Activated CD4-positive, alpha-beta T cell treated with anti-CD3 and anti-CD28 coated beads for 24 hours (primary cell): Measurements from ENCODE around the gene RPL27A.

Experiments used
- DNase-seq, 2 donors: peaks; one replicate each; pipeline ENCODE4 v3.0.0-alpha.2; 2020; ENCODE audit warnings: low read depth in 2 of 2

The RPL27A gene

GRCh38 chr11:8721609-8722500 lies 39.3 kb downstream of the RPL27A start:
- DNase-seq: no peak

GRCh38 chr11:8722809-8723208 lies 40.2 kb downstream of the RPL27A start:
- no peak for DNase-seq

GRCh38 chr11:8723711-8724110 lies 41.1 kb downstream of the RPL27A start:
- no peak for DNase-seq

DNA sequence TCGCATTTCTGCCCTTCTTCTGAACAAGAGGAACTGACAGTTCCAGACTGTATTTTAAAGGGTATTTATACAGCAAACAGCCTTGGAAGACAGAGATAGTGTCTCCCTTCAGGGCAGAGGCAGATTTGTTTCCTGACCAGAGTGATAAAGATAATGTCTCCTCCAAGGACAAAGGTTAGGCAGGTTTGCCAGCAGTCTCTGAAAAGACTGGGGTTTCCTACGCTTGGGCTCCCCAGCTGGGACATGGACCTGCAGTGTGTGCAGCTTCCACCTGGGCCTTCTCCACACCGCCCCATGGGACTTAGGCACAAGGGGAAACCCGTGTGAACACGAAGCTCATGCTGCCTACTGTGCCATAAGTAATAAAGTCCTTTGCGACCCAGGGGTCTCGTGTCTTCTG lies 42.1 kb downstream of the RPL27A start:
- no peak for DNase-seq

- no peak for DNase-seq
Observed at GRCh38 chr11:8726395-8726794, 43.8 kb downstream of the RPL27A start.

- no peak for DNase-seq
Observed at GRCh38 chr11:8728563-8728962, 46.0 kb downstream of the RPL27A start.

DNA sequence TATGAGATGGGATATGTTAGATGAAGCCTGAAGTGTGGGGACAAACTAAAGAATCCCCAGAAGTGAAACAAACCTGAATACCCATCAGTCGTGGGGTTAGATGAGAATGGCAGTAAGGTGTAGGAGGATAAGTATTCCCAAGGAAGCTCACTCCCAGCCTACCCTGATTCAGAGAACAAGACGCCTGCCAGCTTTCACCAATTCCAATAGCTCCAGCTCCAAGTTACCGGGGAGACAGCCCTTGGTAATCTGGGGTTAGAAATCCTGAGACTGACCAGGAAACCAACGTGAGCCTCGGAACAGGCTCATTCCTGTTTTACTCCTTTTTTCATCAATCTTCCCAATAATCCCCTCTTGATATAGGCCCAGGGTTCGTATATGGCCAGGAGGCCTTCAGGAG lies 46.5 kb downstream of the RPL27A start:
- no peak for DNase-seq

DNA sequence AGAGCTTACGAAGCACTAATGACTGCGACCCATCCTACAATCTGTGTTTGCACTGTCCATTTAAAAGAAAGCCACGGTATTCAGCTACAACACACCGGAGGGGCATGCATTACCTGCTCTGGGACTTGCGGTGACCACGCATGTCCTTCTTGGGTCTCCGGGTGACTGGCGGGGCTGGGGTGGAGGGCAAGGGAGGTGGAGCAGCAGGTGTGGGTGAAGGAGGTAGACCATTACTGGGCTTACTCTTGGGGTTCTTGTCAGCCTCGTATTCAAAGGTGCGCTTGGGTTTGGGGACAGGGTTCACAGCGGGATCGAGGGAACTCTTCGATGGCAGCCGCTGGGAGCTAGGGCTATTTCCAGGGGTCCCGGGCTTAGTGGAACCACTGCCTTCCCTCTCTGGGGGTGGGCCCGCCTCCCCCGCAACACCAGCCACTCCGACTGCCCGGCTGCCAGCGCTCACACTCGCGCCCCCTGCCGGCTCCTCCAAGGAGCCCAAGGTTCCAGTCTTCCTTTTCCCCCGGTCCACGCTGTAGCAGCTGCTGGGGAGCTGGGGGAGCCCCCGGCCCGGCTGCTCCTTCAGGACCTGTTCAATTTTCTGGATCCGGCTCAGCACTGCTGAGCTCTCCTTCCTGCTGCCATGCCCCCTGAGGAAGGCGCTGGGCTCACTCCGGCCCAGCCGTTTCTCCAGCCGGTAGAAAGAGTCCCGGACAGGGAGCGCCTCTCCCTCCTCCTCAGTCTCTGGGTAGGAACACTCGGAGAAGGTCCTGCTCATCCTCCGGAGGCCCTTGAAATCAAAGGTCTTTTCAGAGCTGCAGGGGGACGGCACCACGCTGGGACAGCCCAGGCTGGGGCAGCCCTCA lies 47.5 kb downstream of the RPL27A start:
- DNase-seq: no peak

- DNase-seq: no peak
Observed at GRCh38 chr11:8730697-8731020, 48.1 kb downstream of the RPL27A start.

GRCh38 chr11:8731647-8732323 lies 49.2 kb downstream of the RPL27A start:
- no peak for DNase-seq

GRCh38 chr11:8732324-8732670 lies 49.7 kb downstream of the RPL27A start:
- DNase-seq: no peak

- DNase-seq: no peak
Observed at GRCh38 chr11:8732748-8733241, 50.2 kb downstream of the RPL27A start.

DNA sequence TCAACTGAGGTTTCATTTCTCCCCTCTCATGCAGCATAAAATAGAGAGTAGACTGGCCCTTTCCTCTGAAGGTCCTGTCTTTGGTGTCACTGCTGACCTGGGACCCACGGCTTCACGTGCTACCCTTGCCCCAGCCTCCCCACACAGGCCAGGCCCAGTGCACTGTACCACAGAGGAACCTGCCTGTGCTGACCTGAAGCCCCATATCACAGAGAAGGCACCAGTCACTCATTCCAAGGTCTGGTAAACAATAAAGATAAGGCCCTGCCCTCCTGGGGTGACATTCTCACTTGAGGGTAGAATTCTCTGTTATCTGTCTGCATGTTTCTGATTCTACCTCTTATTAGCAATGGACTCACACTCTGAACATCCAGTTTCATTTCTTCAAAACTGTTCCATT lies 51.3 kb downstream of the RPL27A start:
- no peak for DNase-seq

DNA sequence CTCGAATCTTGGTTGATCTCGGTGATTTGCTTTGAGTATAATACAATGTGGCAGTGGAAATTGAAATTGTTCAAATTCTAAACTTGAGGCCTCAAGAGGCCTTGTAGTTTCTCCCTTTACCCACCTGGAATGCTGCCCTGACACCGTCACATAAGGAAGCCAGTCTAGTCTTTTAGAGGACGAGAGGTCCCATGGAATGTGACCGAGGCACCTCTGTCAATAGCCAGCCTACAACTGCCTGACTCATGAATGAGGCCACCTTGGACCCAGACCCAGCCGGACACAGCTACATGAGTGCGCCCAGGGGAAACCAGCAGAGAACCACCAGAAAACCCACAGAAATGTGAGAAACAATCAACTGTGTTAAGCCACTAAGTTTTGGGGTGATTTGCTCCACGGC lies 52.5 kb downstream of the RPL27A start:
- DNase-seq: no peak

GRCh38 chr11:8739309-8739793 lies 56.8 kb downstream of the RPL27A start:
- no peak for DNase-seq
